Endothelial cell (in vitro differentiated cells): ENCODE data around the gene SPRING1. TPM values are rescaled to one million over a fixed set of nuclear protein-coding genes. Genes with fewer than 3 reads are reported as not detected.

Experiments used
- DNase-seq: peaks from one replicate; pipeline ENCODE4 v3.0.0; 2021; ENCODE audit warnings: low spot score
- H3K27ac Mint-ChIP-seq: one replicate; pipeline ENCODE4 v1.8.0; 2021; ENCODE audit warnings: mixed read lengths, inconsistent platforms; ENCODE audit not compliant: unreplicated experiment
- H3K27me3 Mint-ChIP-seq: one replicate; pipeline ENCODE4 v1.8.0; 2021; ENCODE audit warnings: mild to moderate bottlenecking, moderate library complexity, mixed read lengths, inconsistent platforms; ENCODE audit not compliant: unreplicated experiment
- H3K36me3 Mint-ChIP-seq: one replicate; pipeline ENCODE4 v1.8.0; 2021; ENCODE audit warnings: mild to moderate bottlenecking, low read depth, mixed read lengths, inconsistent platforms; ENCODE audit not compliant: unreplicated experiment
- H3K4me1 Mint-ChIP-seq: one replicate; pipeline ENCODE4 v1.8.0; 2021; ENCODE audit warnings: mild to moderate bottlenecking, mixed read lengths, inconsistent platforms; ENCODE audit not compliant: unreplicated experiment
- H3K4me3 Mint-ChIP-seq: one replicate; pipeline ENCODE4 v1.8.0; 2021; ENCODE audit warnings: mild to moderate bottlenecking, mixed read lengths, inconsistent platforms; ENCODE audit not compliant: unreplicated experiment
- H3K9me3 Mint-ChIP-seq: one replicate; pipeline ENCODE4 v1.8.0; 2021; ENCODE audit warnings: mixed read lengths, inconsistent platforms; ENCODE audit not compliant: unreplicated experiment
- total RNA-seq: library from RNA; stranded (reverse); fragmentation: NEBNext Ultra II Directional; extraction: Animal tissue kit (Norgen Biotek cat#: 25700); gene quantifications from one replicate; pipeline ENCODE4 v1.2.1, GENCODE V29; 2021; ENCODE audit not compliant: unreplicated experiment
- TF ChIP-seq, protein P1 (sequence below): fragments of 200-600 bp; sonication (generic); IDR thresholded peaks from one replicate; pipeline ENCODE4 v1.5.0; 2021; ENCODE audit warnings: antibody characterized with exemption; ENCODE audit not compliant: unreplicated experiment

SPRING1 gene
- total RNA-seq, 1 donor from 2014 or later: 73.8 TPM

DNA sequence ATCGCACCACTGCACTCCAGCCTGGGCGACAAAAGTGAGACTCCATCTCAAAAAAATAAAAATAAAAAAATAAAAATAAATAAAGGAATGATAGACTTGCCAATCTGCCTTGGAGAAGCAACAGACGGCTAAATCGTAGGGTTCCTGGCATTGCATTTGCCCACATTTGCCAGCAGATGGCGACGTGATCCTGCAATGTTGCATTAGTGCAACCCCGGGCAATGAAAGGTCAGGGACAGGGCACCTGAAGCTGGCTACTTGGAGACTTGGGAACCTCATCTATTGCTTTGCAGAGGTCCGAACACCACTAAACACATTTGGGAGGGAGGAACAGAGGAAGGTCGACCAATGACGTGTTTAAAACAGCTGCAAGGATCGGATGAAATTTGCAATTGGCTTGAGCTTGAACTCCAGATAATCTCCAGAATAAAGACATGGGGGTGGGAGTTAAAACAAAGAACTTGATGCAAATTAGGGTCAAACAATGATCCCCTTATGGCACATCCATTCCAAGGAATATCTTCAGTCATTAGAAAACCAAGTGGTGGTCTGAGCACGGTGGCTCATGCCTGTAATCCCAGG lies 34.6 kb downstream of the SPRING1 start:
- Mint-ChIP-seq H3K4me1 (no peaks in the 10 kb centered on the region), H3K36me3 (no peaks in the 10 kb centered on the region), H3K27me3 (peaks cover 1% of the 10 kb centered on the region), H3K4me3 (no peak overlapping the region), H3K27ac (no peak overlapping the region), H3K9me3 (no peaks in the 10 kb centered on the region)
- DNase-seq: peak; percentile 75
- TF ChIP-seq, protein P1, sequence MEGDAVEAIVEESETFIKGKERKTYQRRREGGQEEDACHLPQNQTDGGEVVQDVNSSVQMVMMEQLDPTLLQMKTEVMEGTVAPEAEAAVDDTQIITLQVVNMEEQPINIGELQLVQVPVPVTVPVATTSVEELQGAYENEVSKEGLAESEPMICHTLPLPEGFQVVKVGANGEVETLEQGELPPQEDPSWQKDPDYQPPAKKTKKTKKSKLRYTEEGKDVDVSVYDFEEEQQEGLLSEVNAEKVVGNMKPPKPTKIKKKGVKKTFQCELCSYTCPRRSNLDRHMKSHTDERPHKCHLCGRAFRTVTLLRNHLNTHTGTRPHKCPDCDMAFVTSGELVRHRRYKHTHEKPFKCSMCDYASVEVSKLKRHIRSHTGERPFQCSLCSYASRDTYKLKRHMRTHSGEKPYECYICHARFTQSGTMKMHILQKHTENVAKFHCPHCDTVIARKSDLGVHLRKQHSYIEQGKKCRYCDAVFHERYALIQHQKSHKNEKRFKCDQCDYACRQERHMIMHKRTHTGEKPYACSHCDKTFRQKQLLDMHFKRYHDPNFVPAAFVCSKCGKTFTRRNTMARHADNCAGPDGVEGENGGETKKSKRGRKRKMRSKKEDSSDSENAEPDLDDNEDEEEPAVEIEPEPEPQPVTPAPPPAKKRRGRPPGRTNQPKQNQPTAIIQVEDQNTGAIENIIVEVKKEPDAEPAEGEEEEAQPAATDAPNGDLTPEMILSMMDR: peak; percentile 90

DNA sequence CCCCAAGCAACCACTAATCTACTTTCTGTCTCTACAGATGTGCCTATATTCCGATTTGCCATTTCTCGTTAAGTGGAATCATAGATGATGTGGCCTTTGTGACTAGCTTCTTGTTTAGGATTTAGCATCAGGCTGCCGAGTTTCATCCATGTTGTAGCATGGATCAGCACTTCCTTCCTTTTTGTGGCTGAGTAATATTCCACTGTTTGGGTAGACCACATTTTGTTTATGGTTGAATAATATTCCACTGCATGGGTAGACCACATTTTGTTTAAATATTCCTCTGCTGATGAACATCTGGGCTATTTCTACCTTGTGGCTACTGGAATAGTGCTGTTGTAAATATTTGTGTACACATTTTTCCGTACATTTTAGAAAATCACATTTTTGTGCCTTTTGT lies 36.4 kb downstream of the SPRING1 start:
- no peak for DNase-seq
- Mint-ChIP-seq H3K27me3 (peaks cover 1% of the 10 kb centered on the region), H3K4me3 (no peak overlapping the region), H3K36me3 (no peaks in the 10 kb centered on the region), H3K9me3 (no peaks in the 10 kb centered on the region), H3K4me1 (no peaks in the 10 kb centered on the region), H3K27ac (no peak overlapping the region)
- TF ChIP-seq, protein P1: no peak

DNA sequence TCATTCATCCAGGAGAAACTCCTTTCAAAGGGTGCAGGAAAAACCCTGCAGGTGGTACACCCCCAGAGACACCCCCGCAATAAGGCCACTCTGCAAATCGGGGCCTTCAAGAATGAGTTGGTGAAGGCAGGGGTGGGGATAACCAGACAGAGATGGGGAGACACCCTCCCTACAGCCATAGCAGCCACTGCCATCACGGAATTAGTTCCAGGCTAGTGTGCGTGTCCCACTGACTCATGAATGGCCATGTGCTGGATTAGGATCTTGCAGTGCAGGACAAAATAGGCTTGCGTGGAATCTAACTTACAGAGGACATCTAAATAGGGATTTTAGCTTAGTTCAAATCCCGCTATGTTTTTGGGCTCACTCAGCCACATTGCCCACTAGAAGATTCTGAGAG lies 37.8 kb downstream of the SPRING1 start:
- Mint-ChIP-seq H3K36me3 (no peaks in the 10 kb centered on the region), H3K4me1 (no peaks in the 10 kb centered on the region), H3K27me3 (peaks cover 1% of the 10 kb centered on the region), H3K4me3 (no peak overlapping the region), H3K9me3 (no peaks in the 10 kb centered on the region), H3K27ac (no peak overlapping the region)
- TF ChIP-seq, protein P1: no peak
- DNase-seq: no peak

DNA sequence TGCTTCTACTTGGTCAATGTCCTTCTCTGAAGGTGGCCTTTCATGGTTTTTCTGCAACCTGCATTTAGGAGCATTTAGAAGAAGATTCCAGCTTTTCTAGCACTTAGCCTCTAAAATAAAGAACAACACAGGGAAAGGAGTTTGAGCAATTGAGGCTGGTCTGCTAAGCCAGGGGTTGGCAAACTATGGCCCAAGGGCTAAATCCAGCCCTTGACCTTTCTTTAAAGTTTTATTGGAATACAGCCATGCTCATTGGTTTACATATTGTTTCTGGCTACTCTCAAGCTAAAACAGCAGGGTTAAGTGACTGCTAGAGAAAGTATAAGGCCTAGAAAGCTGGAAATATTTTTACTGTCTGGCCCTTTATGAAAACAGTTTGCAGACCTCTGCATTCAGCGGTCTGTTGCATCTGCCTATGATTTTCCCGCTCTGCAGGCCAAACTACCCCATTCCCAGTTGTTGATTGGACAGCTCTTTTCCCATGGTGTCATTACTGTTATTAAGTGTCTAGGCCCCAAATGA lies 39.3 kb downstream of the SPRING1 start:
- H3K4me1 Mint-ChIP-seq: peaks cover 3% of the 10 kb centered on the region
- H3K4me3 Mint-ChIP-seq: no peak overlapping the region
- no peak overlapping the region for H3K27ac Mint-ChIP-seq
- no peak for DNase-seq
- no peaks in the 10 kb centered on the region for H3K9me3 Mint-ChIP-seq
- peaks cover 1% of the 10 kb centered on the region for H3K27me3 Mint-ChIP-seq
- H3K36me3 Mint-ChIP-seq: no peaks in the 10 kb centered on the region
- TF ChIP-seq, protein P1: no peak

DNA sequence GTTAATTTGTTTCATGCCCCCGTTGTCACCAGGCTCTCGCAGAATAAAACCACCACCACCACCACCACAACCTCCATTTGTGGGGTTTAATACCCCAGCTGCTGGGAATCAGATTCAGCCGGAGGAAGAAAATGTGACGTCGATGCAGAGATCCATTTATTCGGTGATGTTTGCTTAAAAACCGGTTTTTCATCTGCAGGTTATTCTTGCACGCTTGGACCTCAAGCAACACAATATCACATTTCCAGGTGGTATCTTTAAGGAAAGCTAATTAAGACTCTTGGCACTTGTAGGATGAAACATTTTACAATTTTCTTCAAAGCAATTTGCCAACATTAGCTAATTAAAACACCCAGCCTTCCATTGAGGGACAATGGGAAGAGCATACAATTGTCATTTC lies 39.8 kb downstream of the SPRING1 start:
- TF ChIP-seq, protein P1: no peak
- Mint-ChIP-seq H3K27me3 (peaks cover 1% of the 10 kb centered on the region), H3K4me3 (no peak overlapping the region), H3K4me1 (peaks cover 8% of the 10 kb centered on the region), H3K9me3 (no peaks in the 10 kb centered on the region), H3K27ac (no peak overlapping the region), H3K36me3 (no peaks in the 10 kb centered on the region)
- no peak for DNase-seq
